Esophagus squamous epithelium (tissue), 4 donors: ENCODE data around the gene ZNF524.

Source experiments
- POLR2A ChIP-seq, 4 donors: fragments of 450-650 bp; IDR thresholded peaks; one replicate each; pipeline ENCODE4 v1.6.1; 2017; ENCODE audit warnings: antibody characterized with exemption in 4 of 4, mild to moderate bottlenecking in 4 of 4, moderate library complexity in 3 of 4
- TF ChIP-seq, protein P1 (sequence below), 6 experiments: fragments of 450-650 bp in 4 of 6; fragments of 200-600 bp in 2 of 6; sonication (generic) in 2 of 6; IDR thresholded peaks; one replicate each; pipeline ENCODE4 v1.5.1; 2016 to 2019; ENCODE audit warnings: antibody characterized with exemption in 6 of 6, mild to moderate bottlenecking in 4 of 6, moderate library complexity in 4 of 6

DNA sequence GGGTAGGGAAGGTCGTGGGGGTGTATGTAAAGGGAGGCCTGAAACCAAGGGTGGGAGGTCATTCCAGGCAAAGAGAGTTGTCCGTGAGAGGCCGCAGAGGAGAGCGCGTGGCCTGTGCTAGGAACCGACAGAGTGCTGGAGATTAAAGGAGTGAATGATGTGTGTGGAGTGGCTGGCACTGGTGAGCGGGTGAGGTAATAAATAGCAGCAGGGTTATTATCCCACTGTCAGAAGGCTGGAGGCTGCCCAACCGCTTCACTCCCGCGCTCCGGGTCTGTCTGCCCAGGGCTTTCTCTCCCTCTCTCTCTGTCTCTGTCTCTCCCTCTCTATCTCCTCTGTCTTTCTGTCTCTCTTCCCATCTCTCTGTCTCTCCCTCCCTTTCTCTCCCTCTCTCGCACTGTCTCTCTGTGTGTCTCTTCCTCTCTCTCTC lies 36.8 kb upstream of the ZNF524 start:
- TF ChIP-seq, protein P1, sequence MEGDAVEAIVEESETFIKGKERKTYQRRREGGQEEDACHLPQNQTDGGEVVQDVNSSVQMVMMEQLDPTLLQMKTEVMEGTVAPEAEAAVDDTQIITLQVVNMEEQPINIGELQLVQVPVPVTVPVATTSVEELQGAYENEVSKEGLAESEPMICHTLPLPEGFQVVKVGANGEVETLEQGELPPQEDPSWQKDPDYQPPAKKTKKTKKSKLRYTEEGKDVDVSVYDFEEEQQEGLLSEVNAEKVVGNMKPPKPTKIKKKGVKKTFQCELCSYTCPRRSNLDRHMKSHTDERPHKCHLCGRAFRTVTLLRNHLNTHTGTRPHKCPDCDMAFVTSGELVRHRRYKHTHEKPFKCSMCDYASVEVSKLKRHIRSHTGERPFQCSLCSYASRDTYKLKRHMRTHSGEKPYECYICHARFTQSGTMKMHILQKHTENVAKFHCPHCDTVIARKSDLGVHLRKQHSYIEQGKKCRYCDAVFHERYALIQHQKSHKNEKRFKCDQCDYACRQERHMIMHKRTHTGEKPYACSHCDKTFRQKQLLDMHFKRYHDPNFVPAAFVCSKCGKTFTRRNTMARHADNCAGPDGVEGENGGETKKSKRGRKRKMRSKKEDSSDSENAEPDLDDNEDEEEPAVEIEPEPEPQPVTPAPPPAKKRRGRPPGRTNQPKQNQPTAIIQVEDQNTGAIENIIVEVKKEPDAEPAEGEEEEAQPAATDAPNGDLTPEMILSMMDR (IDR thresholded peaks at IDR 0.05) = no peak
- TF ChIP-seq POLR2A (IDR thresholded peaks at IDR 0.05) = no peak
